Left ventricle myocardium inferior (tissue), 1 donor: ENCODE measurements around the gene CEP85L. TPM values are rescaled to one million over a fixed set of nuclear protein-coding genes. Genes with fewer than 3 reads are reported as not detected.

Source experiments
- DNase-seq: peaks from one replicate; pipeline ENCODE4 v3.0.0-alpha.2; 2020
- H3K27ac ChIP-seq: fragments of 200-600 bp; replicated peaks from 2 replicates; pipeline ENCODE4 v1.8.0; 2021
- H3K27me3 ChIP-seq: fragments of 200-600 bp; 2 replicates; pipeline ENCODE4 v1.8.0; 2021; ENCODE audit warnings: low read depth
- H3K36me3 ChIP-seq: fragments of 200-600 bp; 2 replicates; pipeline ENCODE4 v1.8.0; 2021
- H3K4me1 ChIP-seq: fragments of 200-600 bp; 2 replicates; pipeline ENCODE4 v1.8.0; 2021
- H3K4me3 ChIP-seq: fragments of 200-600 bp; 2 replicates; pipeline ENCODE4 v1.8.0; 2021; ENCODE audit warnings: mild to moderate bottlenecking, moderate library complexity
- H3K9me3 ChIP-seq: fragments of 200-600 bp; replicated peaks from 2 replicates; pipeline ENCODE4 v1.8.0; 2021
- CTCF ChIP-seq: fragments of 200-600 bp; IDR thresholded peaks from 2 replicates; pipeline ENCODE4 v1.8.0; 2021; ENCODE audit warnings: antibody characterized with exemption, mild to moderate bottlenecking, borderline replicate concordance
- intact Hi-C: fragments of 100-400 bp; cut with micrococcal nuclease; formaldehyde crosslinking; loops from one replicate; pipeline ENCODE4 v1.11.0; 2022
- total RNA-seq: library from RNA; stranded (reverse); fragmentation: NEBNext Ultra II Directional; extraction: Animal tissue kit (Norgen Biotek cat#: 25700); gene quantifications from one replicate; pipeline ENCODE4 v1.2.1, GENCODE V29; 2021
- donor health status: DM: no; HTN: yes; CAD: no; lungs with severe emphysema.

The CEP85L gene
- total RNA-seq, 1 donor from 2014 or later: 11.5 TPM

GRCh38 chr6:118569498-118569897, 81.9 kb downstream of the CEP85L start:
- H3K4me1 ChIP-seq: peaks cover 20% of the 10 kb centered on the region
- peaks cover 20% of the 10 kb centered on the region for H3K9me3 ChIP-seq
- H3K36me3 ChIP-seq: peaks cover 9% of the 10 kb centered on the region
- no peak for TF ChIP-seq CTCF
- no peaks in the 10 kb centered on the region for H3K27me3 ChIP-seq
- intact Hi-C loops: no loop called here
- no peak for DNase-seq
- H3K4me3 ChIP-seq: no peak overlapping the region
- no peak overlapping the region for H3K27ac ChIP-seq

GRCh38 chr6:118567974-118568373, 83.4 kb downstream of the CEP85L start:
- intact Hi-C loops: no loop called here
- Histone ChIP-seq H3K27me3 (no peaks in the 10 kb centered on the region), H3K9me3 (peaks cover 4% of the 10 kb centered on the region), H3K4me3 (no peak overlapping the region), H3K27ac (no peak overlapping the region), H3K36me3 (no peaks in the 10 kb centered on the region), H3K4me1 (peaks cover 18% of the 10 kb centered on the region)
- no peak for DNase-seq
- no peak for TF ChIP-seq CTCF

GRCh38 chr6:118565311-118565960, 86.0 kb downstream of the CEP85L start:
- H3K4me3 ChIP-seq: no peak overlapping the region
- peak; percentile 60 for TF ChIP-seq CTCF
- no peaks in the 10 kb centered on the region for H3K27me3 ChIP-seq
- no peaks in the 10 kb centered on the region for H3K9me3 ChIP-seq
- H3K4me1 ChIP-seq: peaks cover 14% of the 10 kb centered on the region
- peaks cover 1% of the 10 kb centered on the region for H3K36me3 ChIP-seq
- intact Hi-C loops: no loop called here
- DNase-seq: no peak
- no peak overlapping the region for H3K27ac ChIP-seq

- Histone ChIP-seq H3K27ac (peak overlapping the region; percentile 31), H3K9me3 (no peaks in the 10 kb centered on the region)
- intact Hi-C loops: no loop called here
These were observed 88.4 kb downstream of the CEP85L start for GRCh38 chr6:118562959-118563358.

GRCh38 chr6:118562248-118562647, 89.1 kb downstream of the CEP85L start:
- peaks cover 23% of the 10 kb centered on the region for H3K36me3 ChIP-seq
- intact Hi-C loops: no loop called here
- H3K27ac ChIP-seq: peak overlapping the region; percentile 31

More at GRCh38 chr6:118562959-118563358, 88.4 kb downstream of the CEP85L start:
- Histone ChIP-seq H3K4me3 (no peak overlapping the region), H3K36me3 (peaks cover 18% of the 10 kb centered on the region), H3K4me1 (peaks cover 21% of the 10 kb centered on the region), H3K27me3 (no peaks in the 10 kb centered on the region)
- no peak for TF ChIP-seq CTCF
- no peak for DNase-seq

More at GRCh38 chr6:118562248-118562647, 89.1 kb downstream of the CEP85L start:
- no peaks in the 10 kb centered on the region for H3K27me3 ChIP-seq
- H3K4me3 ChIP-seq: no peak overlapping the region
- H3K4me1 ChIP-seq: peaks cover 17% of the 10 kb centered on the region
- no peak for DNase-seq
- H3K9me3 ChIP-seq: no peaks in the 10 kb centered on the region
- no peak for TF ChIP-seq CTCF
